IMR-90 (cell line): ENCODE data around the gene TCF4. TPM values are rescaled to one million over a fixed set of nuclear protein-coding genes. Genes with fewer than 3 reads are reported as not detected.

Experiments used
- ATAC-seq: fragments of 200-7000 bp; cut with Tn5 transposase; 2 replicates; pipeline ENCODE4 v1.9.1; 2020; ENCODE audit warnings: low read depth, mild to moderate bottlenecking, moderate library complexity
- BruUV-seq: library from RNA; stranded (reverse); fragments of 400-500 nt; replicated peaks from 2 replicates; lab custom pipeline; 2021; lab: Mats Ljungman, UMichigan
- CTCF ChIA-PET: fragments of 300-600 bp; formaldehyde crosslinking; extraction: SDS; loops from one replicate; lab custom pipeline; 2021; ENCODE audit warnings: antibody characterized with exemption; lab: Yijun Ruan, JAX
- POLR2A ChIA-PET: fragments of 300-600 bp; sonication (Branson Sonifier 250); formaldehyde crosslinking; loops from one replicate; lab custom pipeline; 2022; ENCODE audit warnings: antibody characterized with exemption; ENCODE audit not compliant: unreplicated experiment; lab: Charles Lee
- DNase-seq: peaks from one replicate; pipeline ENCODE4 v3.0.0; 2013
- H2AFZ ChIP-seq: replicated peaks from 2 replicates; pipeline ENCODE3; 2013; ENCODE audit warnings: low read length, mild to moderate bottlenecking; ENCODE audit not compliant: poor library complexity
- H2AK5ac ChIP-seq: 2 replicates; pipeline ENCODE4 v1.6.1; 2013; ENCODE audit warnings: low read depth, low read length, inconsistent platforms
- H2AK9ac ChIP-seq: replicated peaks from 2 replicates; pipeline ENCODE3; 2013; ENCODE audit warnings: mild to moderate bottlenecking, low read depth, low read length, moderate library complexity; ENCODE audit not compliant: poor library complexity
- H2BK120ac ChIP-seq: 2 replicates; pipeline ENCODE4 v1.6.1; 2013; ENCODE audit warnings: low read depth, low read length, inconsistent platforms
- H2BK15ac ChIP-seq: 3 replicates; pipeline ENCODE4 v1.6.1; 2013; ENCODE audit warnings: low read depth, low read length, inconsistent platforms
- H2BK20ac ChIP-seq: 2 replicates; pipeline ENCODE4 v1.6.1; 2013; ENCODE audit warnings: low read depth, mild to moderate bottlenecking, inconsistent platforms, low read length, moderate library complexity
- H2BK5ac ChIP-seq: 2 replicates; pipeline ENCODE4 v1.6.1; 2013; ENCODE audit warnings: mild to moderate bottlenecking, low read depth, low read length, inconsistent platforms; ENCODE audit not compliant: poor library complexity, severe bottlenecking
- H3K14ac ChIP-seq: replicated peaks from 2 replicates; pipeline ENCODE4 v1.6.1; 2013; ENCODE audit warnings: low read depth, low read length, inconsistent platforms
- H3K18ac ChIP-seq: 2 replicates; pipeline ENCODE4 v1.6.1; 2013; ENCODE audit warnings: low read depth, low read length, control low read depth
- H3K23ac ChIP-seq: 2 replicates; pipeline ENCODE4 v1.6.1; 2013; ENCODE audit warnings: low read depth, low read length, inconsistent platforms
- H3K27ac ChIP-seq: 2 replicates; pipeline ENCODE4 v1.5.1; 2013; ENCODE audit warnings: mild to moderate bottlenecking, control low read depth, low read length; ENCODE audit not compliant: insufficient read depth
- H3K27me3 ChIP-seq: 2 replicates; pipeline ENCODE4 v1.6.1; 2013; ENCODE audit warnings: low read length; ENCODE audit not compliant: control insufficient read depth, insufficient read depth
- H3K36me3 ChIP-seq: 2 replicates; pipeline ENCODE4 v1.6.1; 2013; ENCODE audit warnings: low read length, mixed read lengths; ENCODE audit not compliant: control insufficient read depth, insufficient read depth
- H3K4ac ChIP-seq: 2 replicates; pipeline ENCODE4 v1.6.1; 2013; ENCODE audit warnings: low read depth, low read length, inconsistent platforms
- H3K4me1 ChIP-seq: 2 replicates; pipeline ENCODE4 v1.6.1; 2013; ENCODE audit warnings: low read length, mixed read lengths; ENCODE audit not compliant: control insufficient read depth, insufficient read depth
- H3K4me2 ChIP-seq: 2 replicates; pipeline ENCODE4 v1.6.1; 2013; ENCODE audit warnings: low read depth, mild to moderate bottlenecking, control low read depth, low read length, moderate library complexity
- H3K4me3 ChIP-seq: 2 replicates; pipeline ENCODE4 v1.5.1; 2013; ENCODE audit warnings: low read depth, mild to moderate bottlenecking, control low read depth, low read length, moderate library complexity; ENCODE audit not compliant: insufficient read depth
- H3K56ac ChIP-seq: 2 replicates; pipeline ENCODE4 v1.6.1; 2013; ENCODE audit warnings: low read length, inconsistent platforms; ENCODE audit not compliant: insufficient read depth; ENCODE audit errors: extremely low read depth
- H3K79me1 ChIP-seq, 2 experiments: 2 replicates each; pipeline ENCODE4 v1.6.1; 2013; ENCODE audit warnings: low read length in 2 of 2, inconsistent platforms in 1 of 2, low read depth in 1 of 2
- H3K9ac ChIP-seq: 2 replicates; pipeline ENCODE4 v1.6.1; 2013; ENCODE audit warnings: low read depth, low read length, control low read depth
- H3K9me1 ChIP-seq: 2 replicates; pipeline ENCODE4 v1.6.1; 2013; ENCODE audit warnings: low read length, inconsistent platforms; ENCODE audit not compliant: insufficient read depth
- H3K9me3 ChIP-seq: 2 replicates; pipeline ENCODE4 v1.6.1; 2013; ENCODE audit warnings: low read length; ENCODE audit not compliant: control insufficient read depth, insufficient read depth
- H4K20me1 ChIP-seq: 2 replicates; pipeline ENCODE4 v1.6.1; 2013; ENCODE audit warnings: low read length, inconsistent platforms; ENCODE audit not compliant: insufficient read depth
- H4K5ac ChIP-seq: 2 replicates; pipeline ENCODE4 v1.6.1; 2013; ENCODE audit warnings: mild to moderate bottlenecking, low read depth, low read length, control low read depth
- H4K8ac ChIP-seq, 2 experiments: 2 replicates each; pipeline ENCODE4 v1.6.1; 2013; ENCODE audit warnings: low read depth in 2 of 2, low read length in 2 of 2, control low read depth in 1 of 2, inconsistent platforms in 1 of 2
- H4K91ac ChIP-seq: 2 replicates; pipeline ENCODE4 v1.6.1; 2013; ENCODE audit warnings: low read depth, low read length, inconsistent platforms; ENCODE audit not compliant: insufficient read depth
- RAD21 ChIP-seq: IDR thresholded peaks from 2 replicates; pipeline ENCODE4 v1.6.1; 2012; ENCODE audit warnings: low read length, improper control_type of control experiment
- USF2 ChIP-seq: fragments of 150-350 bp; IDR thresholded peaks from 2 replicates; pipeline ENCODE4 v1.6.1; 2017; ENCODE audit warnings: mild to moderate bottlenecking, antibody characterized with exemption, low read length, low read depth
- WGBS, 2 experiments: methylation state at CpG; one replicate each; pipeline versions ENCODE4 v1.1.5 to v1.1.7; 2013; ENCODE audit warnings: missing lambda C conversion rate in 2 of 2; ENCODE audit not compliant: insufficient read length in 1 of 2; ENCODE audit errors: extremely low coverage in 2 of 2; 5-methylcytosine and 5-hydroxymethylcytosine counted together
- dilution Hi-C: fragments of 300-500 bp; cut with HindIII; formaldehyde crosslinking; loops from one replicate; pipeline ENCODE4 v1.14.3; 2018; ENCODE audit warnings: low sequenced_read_pairs; ENCODE audit not compliant: unreplicated experiment
- in situ Hi-C: fragments of 300-500 bp; cut with MboI; formaldehyde crosslinking; loops from 3 replicates; pipeline ENCODE4 v1.14.3; 2019; ENCODE audit warnings: low sequenced_read_pairs, inconsistent platforms, mixed read lengths
- intact Hi-C: fragments of 100-400 bp; cut with micrococcal nuclease; formaldehyde crosslinking; loops from 2 replicates; pipeline ENCODE4 v1.10.0; 2022
- polyA plus RNA-seq, 3 experiments: library from polyadenylated mRNA; depleted of rRNA; stranded (reverse); fragments of >200 nt; gene quantifications; 2 replicates each; pipeline ENCODE4 v1.2.3, GENCODE V29; 2012; ENCODE audit warnings: low replicate concordance in 1 of 3
- total RNA-seq: library from RNA; depleted of rRNA; stranded (reverse); fragments of >200 nt; gene quantifications from 2 replicates; pipeline ENCODE4 v1.2.3, GENCODE V29; 2012

Gene TCF4
- total and polyA plus RNA-seq, 2 of the 4 experiments (the other 2 are of a cell fraction), result 30.0 to 87.1 TPM

- BruUV-seq, result no TSS peak
- Histone ChIP-seq H3K27ac (no peak overlapping the region), H3K4me1 (no peaks in the 10 kb centered on the region), H3K9ac (no peak overlapping the region), H3K79me1 (no peaks in the 10 kb centered on the region), H3K4ac (no peak overlapping the region), H3K4me3 (no peak overlapping the region), H3K56ac (no peak overlapping the region), H2BK15ac (no peak overlapping the region), H3K23ac (no peak overlapping the region), H2BK20ac (no peak overlapping the region), H4K91ac (no peak overlapping the region), H3K18ac (no peak overlapping the region), H3K27me3 (peaks cover 17% of the 10 kb centered on the region), H2AK5ac (no peak overlapping the region), H2AK9ac (no peak overlapping the region), H2BK120ac (no peak overlapping the region), H2AFZ (no peak overlapping the region), H3K9me3 (no peaks in the 10 kb centered on the region), H4K20me1 (no peaks in the 10 kb centered on the region), H3K36me3 (no peaks in the 10 kb centered on the region), H2BK5ac (no peak overlapping the region), H3K14ac (no peak overlapping the region), H4K5ac (no peak overlapping the region), H3K4me2 (no peak overlapping the region), H3K9me1 (no peaks in the 10 kb centered on the region), H4K8ac (no peak overlapping the region)
- in situ Hi-C loops, result loop anchor here (25.0 kb wide), 2 partner anchors 527 to 777 kb away; no protein-coding TSS in a partner anchor
- intact Hi-C loops, result loop anchor here (10.0 kb wide), 1 partner anchor 770 kb away; no protein-coding TSS in a partner anchor
- no peak for TF ChIP-seq RAD21
- no peak for TF ChIP-seq USF2
- no peak for DNase-seq
- POLR2A ChIA-PET, result no interaction called here
- CTCF ChIA-PET, result no interaction called here
- dilution Hi-C loops, result no loop called here
- ATAC-seq, result no peak
- no CpG with 5 or more reads among the region's 2 CpGs for WGBS, 2 experiments
These were observed 373.5 kb downstream of the TCF4 start for GRCh38 chr18:55214534-55214933.
